ENCODE measurements around the gene ING4.

ING4 gene

DNA sequence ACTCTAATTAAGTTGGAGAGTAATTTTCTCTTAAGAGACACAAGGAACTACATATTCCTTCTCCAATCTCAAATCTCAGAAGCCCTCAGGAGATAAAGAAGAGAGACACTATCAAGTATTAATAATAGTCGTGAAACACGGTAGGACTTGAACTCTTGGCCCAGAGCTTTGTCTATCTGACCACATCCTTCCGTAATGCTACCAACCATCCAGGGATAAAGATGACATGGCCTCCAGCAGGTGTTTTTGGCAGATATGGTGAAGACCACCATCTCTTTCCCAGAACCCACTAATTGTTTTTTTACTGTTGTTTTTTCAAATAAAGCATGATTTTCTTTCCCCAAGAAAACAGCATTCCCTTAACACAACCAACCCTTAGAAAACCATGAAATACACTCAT, 22.9 kb upstream of the ING4 start:
- no peak for DNase-seq

DNA sequence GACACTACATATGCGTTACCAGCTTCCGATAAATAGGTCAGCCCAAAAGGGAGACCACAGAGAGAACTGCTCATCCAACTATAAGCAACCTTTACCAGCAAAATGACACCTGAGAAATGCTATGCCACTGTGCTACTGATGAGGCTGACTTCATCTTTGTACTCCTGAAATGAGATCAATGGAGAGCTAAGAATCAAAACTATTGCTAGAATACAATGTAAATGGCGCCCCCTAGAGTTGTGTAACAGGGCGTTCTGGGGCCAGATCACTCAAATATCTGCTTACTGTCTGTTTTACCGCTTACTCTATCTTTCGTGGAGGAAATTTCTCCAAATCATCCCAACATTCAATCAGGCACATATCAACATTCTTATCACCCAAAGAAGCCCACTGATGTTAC, 21.7 kb upstream of the ING4 start:
- DNase-seq: peak; percentile 30

DNA sequence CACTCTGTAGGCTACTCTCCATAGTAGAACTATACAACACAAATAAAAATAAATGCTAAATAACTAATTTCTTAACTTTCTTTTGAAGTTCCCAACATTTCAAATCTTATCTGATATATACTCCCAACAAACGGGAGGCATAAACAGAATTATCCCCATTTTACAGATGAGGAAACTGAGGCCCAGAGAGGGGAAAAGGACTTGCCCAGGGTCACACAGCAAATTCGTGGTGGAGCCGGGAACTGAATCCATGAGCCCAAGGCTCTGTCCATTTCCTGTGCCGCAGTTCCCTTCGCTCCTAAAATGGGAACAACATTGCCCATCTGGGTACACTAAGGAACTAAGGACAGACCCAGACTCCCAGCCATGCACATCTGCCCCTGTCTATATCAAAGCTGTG, 14.0 kb upstream of the ING4 start:
- no peak for DNase-seq

DNA sequence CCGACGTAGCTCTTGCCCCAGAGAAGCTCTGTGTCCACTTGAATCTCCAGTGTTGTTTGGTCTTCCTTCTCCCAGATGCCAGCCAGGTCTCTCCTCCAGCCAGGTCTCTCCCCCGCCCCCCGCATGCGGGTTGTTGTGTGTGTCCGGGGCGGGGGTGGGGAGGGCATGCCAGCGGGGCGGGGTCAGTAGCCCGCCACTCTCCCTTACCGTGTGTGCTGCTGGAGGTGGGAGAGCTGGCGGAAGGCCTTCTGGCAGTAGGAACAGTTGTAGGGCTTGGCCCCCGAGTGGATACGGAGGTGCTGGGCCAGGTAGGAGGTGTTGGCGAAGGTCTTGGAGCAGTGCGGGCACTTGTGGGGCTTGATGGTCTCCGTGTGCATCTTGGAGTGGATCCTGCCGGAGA, 9.2 kb upstream of the ING4 start:
- DNase-seq: no peak

DNA sequence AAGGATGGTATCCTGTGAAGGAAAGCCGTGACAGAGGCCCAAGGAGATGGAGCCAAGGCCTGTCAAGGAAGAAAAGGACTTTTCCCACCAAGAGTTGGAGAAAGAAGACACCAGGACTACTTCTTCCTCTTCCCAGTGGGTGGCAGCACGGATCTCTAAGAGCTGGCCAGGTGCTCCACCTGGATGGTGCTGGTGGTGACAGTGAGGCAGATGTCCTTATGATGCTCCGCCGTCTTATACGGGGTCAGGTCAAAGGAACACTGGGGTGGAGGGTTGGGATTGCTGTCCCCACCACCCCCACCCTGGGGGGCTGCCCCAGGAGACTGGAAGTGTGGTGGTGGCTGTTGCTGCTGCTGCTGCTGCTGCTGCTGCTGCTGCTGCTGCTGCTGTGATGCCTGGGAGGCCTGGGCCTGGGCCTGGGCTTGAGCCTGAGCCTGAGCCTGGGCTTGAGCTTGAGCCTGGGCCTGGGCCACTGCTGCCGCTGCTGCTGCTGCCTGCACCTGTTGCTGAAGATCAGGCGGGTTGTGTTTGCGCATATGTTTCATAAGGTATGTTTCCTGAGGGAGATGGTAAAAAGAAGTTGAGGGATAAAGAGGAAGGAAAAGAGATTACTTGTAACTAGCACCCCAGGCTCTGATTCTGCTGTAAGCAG, 4.8 kb upstream of the ING4 start:
- DNase-seq: no peak

DNA sequence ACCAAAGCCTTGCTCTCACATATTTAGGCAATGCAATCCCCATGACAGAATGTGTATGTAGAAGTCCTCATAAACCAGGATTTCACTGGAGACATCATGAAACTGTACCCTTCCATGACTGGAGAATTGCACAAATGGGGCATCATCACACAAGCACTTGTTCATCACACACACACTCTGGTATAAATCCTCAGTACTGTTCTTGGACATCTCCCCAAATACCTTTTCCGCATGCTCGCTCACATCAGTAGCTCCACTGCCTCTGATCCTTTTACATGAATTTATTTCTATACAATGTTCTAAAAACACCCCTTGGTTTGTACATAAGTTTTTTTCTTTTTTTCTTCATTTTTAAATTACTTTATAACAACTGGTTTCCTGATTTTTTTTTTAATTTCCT, 3.3 kb upstream of the ING4 start:
- DNase-seq: no peak

DNA sequence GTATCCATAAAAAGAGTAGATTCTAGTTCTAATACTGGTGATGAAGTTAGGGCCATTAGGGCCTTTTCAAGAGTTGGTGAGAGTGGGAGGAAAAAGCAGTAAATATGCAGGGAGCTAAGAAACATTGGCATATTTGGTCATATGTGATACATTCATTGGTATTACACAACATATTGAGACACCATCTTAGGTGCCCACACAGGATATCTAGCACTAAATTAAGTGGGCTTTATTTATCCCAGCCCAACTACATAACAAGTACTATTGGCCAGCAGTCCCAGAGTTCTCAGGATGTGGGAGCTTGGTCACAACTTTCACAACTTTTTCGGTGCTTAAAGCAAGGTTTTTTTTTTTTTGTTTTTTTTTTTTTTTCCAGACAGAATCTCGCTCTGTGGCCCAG, 2.0 kb upstream of the ING4 start:
- no peak for DNase-seq

DNA sequence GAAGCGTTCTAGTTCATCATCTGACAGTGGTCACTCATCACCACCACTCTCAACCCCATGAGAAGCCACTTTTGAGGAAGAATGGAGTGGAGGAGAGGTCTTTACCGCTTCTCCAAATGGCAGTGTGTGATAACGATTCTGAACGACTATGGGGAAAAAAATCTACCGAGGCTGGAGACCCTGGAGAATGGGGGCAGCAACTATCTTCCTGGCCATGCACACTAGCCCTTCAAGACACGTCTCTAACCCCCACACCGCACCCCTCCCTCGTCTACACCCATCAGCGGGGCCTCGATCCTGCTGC, 365 bp downstream of the ING4 start:
- DNase-seq: no peak

DNA sequence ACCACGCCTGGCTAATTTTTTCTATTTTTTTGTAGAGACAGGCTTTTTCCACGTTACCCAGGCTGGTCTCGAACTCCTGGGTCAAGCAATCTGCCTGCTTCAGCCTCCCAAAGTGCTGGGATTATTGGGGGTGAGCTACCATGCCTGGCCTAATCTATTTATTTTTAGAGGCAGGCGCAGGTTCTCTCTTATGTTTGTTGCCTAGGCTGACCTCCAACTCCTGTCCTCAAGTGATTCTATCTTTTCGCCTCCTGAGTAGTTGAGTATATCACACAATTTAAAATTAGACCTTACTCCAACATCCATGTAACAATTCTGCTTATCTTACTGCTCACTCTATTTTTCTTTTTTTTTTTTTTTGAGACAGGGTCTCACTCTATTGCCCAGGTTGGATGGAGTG, 8.9 kb downstream of the ING4 start:
- no peak for DNase-seq

DNA sequence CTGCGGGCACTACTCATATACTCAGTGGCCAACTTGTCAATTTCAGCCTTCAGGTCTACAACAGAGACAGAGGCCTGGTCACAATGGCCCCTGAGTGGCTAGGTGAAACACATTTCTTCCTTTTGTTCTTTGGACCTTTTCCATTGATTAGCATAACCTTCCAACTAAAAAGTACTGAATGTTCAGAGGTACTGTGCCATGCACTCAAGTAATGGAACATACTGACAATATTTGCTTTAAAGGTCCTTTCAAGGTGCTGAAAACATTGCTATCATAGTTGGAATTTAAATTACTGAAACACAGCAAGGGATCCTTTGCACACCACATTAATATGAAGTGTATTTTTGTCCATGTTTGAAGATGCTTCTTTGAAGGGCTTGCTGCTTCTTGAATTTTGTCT, 9.6 kb downstream of the ING4 start:
- DNase-seq: no peak

DNA sequence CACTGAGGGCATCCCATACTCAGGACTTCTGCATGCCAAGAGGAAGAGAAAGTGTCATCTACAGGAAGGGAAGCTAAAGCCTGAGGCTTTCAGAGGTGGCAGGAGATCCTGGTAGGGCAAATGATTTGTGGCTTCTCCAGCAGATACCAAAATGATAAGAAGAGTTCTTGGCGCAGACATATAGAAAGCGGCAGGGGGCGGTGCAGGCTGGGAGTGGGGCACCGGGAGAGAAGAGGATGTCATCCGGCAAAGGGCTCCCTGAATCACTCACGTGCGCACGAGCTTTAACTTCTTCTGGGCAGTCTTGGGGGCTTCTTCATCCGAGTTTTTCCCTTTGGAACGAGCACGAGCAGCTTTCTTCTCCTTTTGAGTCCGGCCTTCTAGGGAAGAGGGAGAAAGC, 10.5 kb downstream of the ING4 start:
- DNase-seq: no peak

DNA sequence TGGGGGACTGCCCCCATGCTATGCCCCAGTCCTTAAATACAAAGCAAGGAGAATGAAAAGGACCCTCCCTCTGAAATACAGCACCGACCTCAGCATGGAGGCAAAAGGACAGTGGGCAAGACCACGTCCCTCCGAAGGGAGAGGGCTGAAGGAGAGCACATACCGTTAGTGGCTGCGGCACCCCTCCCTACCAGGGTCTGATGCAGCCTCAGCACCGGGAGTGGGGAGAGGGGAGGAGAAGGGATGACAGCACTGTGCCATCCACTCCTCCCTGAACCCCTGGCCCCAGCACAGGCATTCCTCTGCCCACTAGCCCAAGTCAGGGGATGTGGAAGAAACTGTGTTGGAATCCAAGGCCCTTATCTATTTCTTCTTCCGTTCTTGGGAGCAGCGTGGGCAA, 12.1 kb downstream of the ING4 start:
- no peak for DNase-seq

DNA sequence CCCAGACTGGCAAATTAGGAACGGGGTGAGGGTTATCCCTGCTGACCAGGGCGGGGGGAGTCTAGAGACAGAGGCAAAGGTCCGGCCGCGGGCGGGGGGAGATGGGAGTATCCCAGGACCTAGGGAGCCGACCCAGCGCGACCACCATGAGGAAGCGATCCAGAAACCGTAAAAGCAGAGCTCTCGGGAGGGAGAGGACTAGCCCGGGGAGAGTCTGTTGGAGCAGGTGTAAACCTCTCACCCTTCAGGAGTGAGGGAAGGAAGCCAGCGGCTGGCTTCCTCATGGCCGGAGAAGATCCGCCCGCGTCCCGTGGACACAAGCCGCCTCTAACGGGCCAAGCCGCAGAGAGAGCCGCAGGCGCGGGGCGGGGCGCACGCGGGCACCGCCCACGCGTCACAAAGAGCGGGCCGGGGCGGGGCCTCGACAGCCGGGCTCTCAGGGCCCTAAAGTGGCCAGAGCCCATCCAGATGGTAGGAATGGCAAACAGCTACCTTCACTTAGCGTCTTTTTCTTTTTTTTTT, 15.8 kb downstream of the ING4 start, which contains the start of gene ACRBP:
TSS of gene ACRBP (minus strand) at position 350 of the 522 bp plus-strand sequence. CDS start at position 284, 66 bp downstream.
- no peak for DNase-seq

DNA sequence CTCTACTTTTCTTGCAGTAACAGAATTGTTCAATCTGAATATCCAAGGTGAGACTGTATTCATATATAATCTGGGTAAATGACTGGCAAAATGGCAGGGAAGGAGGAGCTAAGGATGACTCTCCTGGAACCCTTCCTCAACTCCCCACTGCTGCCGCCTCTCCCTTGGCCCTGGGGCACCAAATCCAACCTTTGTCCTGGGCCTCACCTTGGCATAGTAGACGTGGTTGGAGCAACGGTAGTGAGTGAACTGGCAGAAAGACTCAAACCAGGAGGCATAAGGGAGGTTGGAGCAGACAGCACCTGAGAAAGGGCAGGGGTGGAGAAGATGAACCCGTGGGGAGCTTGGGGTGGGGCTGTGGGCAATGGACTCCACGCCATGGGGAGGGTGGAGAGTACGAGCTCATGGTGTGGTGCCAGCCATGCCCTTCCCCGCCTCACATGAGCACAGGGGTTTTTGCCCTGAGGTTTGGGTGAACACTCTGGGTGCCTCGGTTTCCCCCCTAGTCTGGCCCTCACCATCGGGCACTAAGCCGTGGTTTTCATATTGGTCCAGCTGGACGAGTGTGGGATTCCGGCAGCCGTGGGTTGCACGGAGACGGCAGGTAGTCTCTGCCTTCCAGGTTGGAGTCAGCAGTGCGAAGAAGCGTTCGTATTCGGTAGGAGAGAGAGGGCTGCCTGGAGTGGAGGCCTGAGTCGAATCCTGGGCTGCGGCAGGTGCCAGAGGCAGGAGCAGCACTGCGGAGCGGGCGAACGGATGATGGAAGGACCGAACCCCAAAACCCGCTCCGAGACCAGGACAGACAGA, 16.4 kb downstream of the ING4 start:
- DNase-seq: no peak

DNA sequence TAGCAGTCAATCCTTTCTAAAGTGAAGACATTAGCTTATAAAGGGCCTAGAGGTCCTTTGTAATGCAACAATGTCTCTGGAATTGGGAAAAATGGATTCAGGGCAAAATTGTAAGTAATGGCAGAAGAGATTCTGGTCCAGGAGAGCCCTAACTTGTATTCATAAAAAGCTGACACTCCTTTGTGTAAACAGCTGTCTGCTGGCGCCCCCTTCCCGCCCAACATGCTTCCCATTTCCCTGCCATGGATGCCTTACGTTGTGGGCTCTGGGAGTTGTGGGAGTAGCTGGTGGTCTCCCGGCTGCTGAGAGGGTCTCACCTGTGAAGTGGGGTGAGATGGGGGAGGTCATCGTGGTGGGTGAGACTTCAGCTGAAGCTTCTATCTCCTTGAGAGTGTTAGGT, 18.0 kb downstream of the ING4 start:
- no peak for DNase-seq

DNA sequence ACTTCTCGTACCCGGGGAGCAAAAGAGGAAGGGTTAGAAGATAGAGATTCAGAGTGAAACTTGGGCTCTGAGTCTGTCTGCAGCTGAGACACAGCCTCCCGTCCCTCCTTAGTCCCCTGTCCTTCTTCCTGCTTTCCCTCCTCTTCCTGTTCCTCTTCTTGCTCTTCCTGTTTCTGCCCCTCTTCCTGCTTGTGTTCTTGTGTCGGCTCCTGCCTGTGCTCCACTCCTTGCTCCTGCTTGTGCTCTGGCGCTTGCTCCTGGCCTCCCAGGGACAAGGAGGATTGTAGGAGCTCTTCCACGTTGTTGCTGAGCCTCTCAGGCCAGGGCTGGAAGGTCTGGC, 18.7 kb downstream of the ING4 start:
- DNase-seq: no peak

DNA sequence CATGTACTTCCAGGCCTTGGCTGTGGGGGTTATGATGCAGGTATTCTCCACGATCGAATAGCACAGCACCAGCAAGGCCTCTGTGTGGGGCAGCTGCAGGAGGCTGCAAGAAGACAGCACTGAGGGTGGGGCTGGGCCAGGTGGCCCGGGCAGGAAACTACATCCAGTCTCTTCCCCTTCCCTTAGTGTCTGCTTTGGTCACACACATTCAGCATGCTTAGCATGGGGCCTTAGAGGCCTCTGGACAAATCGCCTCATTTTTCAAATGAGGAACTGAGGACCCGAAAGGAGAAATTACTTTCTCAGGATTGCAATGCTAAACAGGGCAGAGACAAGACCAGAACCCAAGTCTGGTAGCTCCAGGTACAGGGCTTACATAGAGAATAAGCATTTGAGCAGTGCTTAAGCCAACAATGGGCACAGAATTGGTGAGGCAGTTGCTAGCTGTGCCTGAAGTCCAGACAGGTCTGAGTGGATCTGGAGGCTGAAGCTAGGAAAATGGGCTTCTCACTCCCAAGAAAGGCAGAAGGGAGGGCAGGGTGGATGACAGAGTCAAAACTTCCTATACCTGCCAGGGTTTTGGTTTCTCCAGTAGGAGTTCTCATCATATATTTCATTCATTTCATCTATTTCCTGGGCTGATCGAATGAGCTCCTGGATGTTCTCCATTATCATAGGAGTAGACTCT, 19.2 kb downstream of the ING4 start:
- DNase-seq: no peak

DNA sequence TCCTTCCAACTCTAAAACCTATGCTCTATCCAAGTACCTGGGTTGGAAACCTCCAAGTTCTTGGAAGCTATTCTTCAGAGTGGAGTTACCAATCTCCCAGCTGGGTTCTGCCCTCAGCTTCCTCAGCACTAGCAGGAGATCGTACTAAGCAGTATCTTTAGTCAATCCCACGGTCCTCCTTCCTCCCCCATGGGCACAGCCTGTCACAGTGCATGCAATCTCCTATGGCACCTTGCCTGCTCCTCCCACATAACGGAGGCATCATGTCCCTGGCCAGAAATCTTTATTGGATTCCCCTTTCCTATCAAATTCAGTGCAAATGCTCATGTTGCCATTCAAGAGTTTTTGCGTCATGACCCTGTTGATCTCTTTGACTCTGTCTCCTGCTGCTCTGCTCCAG, 21.8 kb downstream of the ING4 start:
- DNase-seq: no peak

DNA sequence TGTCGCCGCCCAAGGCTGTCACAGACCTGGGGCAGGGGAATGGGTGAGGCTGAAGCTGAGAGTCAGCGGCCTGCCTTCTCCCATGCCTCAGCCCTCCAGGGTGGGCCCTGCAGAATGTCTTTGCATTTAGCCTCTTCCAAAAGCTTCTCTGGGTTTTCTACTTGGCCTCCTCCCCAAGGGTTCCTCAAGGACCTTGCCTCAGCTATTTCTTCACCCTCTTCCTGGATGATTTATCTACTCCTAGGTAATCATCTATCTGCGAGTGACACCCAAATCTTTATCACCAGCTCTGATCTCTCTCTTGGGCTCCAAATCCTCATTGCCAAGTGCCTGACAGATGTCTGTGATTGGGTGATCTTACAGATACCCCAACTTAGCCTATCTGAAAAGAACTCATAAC, 22.4 kb downstream of the ING4 start:
- no peak for DNase-seq

DNA sequence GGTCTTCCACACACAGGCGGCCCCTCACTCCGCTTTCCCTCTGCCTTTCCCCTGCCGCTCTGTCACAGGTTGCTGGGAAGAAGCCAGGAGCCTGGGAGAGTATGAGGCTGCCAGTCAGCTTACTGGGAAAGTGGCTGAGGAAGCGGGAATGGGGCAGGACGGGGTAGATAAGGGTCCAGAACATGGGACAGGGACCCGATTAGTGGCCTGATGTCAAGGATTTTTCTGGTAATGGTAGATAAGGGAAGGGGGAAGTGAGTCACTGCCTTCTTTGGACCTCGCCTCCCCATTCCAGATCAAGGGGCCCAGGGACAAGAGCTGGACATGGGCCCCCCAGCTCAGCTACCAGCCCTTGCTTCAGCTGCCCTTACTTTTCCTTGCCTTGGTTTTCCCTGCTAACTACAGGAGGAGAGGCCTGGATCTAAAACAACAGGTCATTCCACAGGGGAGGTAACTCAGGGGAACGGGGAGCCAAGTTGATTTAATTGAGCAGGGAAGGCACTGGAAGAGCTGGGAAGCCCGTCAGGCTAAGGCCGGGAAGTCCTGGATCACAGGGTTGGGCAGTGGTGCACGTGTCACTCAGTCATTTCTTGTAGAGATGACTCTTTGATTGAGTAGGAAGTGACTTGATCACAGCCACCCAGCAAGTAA, 23.6 kb downstream of the ING4 start:
- no peak for DNase-seq

DNA sequence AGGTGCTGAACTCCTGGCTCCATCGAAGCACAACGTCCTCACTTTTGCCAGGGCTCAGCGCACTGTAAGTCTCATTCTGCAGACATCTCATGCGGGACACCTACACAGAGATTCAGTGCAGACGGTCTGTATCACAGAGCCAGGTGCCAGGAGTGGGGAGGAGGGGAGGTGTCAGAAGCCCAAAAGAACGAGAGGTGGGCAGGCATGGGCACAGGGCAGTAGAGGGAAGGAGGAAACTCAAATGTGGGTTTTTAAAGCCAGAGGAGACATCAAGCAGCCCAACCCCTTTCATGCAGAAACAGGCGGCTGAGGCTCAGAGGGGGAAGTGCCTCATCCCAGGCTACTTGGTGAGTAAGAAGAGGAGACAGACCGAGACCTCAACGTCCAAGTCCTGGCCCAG, 24.6 kb downstream of the ING4 start:
- no peak for DNase-seq

DNA sequence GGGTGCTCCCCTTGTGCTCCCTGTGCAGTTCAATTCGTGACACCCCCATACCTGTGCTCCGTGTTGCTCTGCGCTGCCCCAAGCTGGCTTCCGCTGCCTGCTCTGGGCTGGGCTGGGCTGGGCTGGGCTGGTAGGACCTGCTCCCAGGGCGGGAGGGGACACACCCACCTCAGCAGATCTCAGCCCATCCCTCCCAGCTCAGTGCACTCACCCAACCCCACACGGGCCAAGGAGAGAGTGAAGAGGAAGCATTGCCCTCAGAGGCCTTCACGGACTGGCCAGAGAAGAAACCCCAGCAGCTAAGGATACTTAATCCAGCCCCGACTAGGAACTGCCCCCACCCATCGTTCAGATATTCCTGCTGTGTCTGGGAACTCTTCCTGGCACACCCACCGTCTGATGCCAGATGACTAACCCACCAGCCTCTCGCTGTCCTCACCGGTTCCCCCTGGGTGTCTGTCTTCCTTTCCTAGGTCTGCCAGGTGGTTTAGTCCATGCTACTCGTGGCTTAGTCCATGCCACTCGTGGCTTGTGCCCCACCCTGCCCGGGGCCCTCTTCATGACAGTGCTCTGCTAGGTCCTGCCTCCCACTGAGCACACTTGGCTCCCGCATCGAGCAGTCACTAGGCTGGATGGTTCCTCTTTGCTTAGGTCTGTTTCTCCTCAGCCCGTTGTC, 26.9 kb downstream of the ING4 start, which contains the start of gene LPAR5:
TSS of gene LPAR5 (minus strand) at position 104 of the 676 bp plus-strand sequence. CDS start 14,711 bp downstream, outside the sequence.
- no peak for DNase-seq

DNA sequence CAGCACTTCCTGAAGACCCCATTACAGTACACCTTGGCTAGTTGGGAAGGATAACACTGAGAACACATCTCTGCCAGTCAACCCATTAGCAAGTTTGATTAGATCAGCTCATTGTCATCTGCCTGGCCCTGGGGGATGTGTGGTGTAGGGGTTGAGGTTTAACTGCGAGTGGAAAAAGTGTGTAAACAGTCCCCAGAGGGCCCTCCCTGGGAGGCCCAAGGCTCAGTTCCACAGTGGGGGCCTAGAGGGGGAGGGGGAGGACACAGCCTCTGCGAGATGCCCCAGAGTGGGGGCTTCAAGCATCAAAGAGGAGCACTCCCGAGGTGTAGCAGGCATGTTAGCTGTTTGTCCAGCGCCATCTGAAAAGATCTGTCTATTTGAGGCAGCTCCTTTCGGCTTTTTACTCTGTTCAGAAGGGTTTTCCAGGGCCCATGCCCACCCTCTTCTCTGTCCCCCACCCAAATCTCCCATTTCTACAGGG, 27.5 kb downstream of the ING4 start:
- peak; percentile 17 for DNase-seq
